ENCODE data around the gene TSC2. TPM values are rescaled to one million over a fixed set of nuclear protein-coding genes. Genes with fewer than 3 reads are reported as not detected.

Gene TSC2
- total and polyA plus RNA-seq, 12 donors: 18.6 to 333 (median 92.6) TPM

DNA sequence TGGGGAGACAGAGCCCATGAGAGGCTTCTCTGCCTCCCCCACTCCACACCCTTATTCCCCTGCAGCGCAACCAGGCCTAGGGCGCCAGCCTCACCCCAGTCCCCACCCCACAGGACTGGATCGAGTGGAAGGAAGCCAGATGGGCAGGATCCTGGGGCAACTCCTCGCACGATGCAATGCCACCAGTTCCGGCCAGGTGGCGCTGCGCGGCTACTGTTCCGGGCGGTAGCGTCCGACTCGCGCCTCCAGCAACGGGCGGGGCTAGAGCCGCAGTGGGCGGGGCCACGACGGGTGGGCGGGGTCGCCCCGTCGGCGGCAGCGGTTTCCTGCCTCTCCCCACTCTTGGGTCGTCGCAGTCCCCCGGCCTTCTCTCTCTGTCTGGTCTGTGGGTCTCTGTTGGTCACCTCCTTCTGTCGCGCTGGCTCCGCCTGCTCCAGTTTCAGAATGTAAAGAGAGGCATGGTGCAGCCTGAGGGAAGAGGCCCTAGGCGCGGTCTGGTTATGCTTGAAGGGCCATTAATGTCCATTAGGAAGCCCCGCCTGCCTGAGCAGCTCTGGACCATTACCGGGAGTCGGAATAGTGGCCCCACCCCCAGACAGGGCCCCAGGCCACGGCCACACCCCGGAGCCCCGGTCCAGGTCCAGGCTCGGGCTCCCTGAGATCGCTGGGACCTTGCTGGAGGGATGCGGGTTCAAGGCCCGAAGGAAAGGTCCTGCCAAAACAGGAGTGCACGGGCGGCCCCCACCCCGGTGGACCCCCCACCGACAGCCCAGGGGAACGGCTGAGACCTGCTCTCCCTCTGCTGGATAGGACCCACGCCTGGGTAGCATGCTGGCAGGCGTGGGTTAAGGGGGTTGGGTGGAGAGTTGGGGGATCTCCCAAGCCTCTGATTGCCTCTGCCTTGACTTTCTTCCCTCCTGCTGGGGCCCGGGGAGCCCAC is 24.4 kb upstream of the TSC2 start:
- H3K9me3 ChIP-seq (replicated peaks in 1 of 3): no peaks in the 10 kb centered on the region
- intact Hi-C loops (cut with DNase I): loop anchor here (2.0 to 5.0 kb wide), 3 partner anchors 59 to 124 kb away; partner anchors contain the start of gene RAB26 (in 1 of the 2)
- DNase-seq: peak; percentile 89 to 96 (median 94)
- peaks cover 14 to 37% of the 10 kb centered on the region in 2 donors for H3K4me1 ChIP-seq (replicated peaks in 1 of 2)
- TF ChIP-seq, protein P1, sequence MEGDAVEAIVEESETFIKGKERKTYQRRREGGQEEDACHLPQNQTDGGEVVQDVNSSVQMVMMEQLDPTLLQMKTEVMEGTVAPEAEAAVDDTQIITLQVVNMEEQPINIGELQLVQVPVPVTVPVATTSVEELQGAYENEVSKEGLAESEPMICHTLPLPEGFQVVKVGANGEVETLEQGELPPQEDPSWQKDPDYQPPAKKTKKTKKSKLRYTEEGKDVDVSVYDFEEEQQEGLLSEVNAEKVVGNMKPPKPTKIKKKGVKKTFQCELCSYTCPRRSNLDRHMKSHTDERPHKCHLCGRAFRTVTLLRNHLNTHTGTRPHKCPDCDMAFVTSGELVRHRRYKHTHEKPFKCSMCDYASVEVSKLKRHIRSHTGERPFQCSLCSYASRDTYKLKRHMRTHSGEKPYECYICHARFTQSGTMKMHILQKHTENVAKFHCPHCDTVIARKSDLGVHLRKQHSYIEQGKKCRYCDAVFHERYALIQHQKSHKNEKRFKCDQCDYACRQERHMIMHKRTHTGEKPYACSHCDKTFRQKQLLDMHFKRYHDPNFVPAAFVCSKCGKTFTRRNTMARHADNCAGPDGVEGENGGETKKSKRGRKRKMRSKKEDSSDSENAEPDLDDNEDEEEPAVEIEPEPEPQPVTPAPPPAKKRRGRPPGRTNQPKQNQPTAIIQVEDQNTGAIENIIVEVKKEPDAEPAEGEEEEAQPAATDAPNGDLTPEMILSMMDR (IDR thresholded peaks at IDR 0.05): peak; percentile 93 to 99 (median 98)
- peak in 1 of 2 donors; percentile 48 for TF ChIP-seq POLR2A (IDR thresholded peaks at IDR 0.05)
- H3K36me3 ChIP-seq (replicated peaks in 1 of 2): no peaks in the 10 kb centered on the region
- peak overlapping the region in 3 of 5 donors; percentile 1 to 66 (median 65) for H3K27ac ChIP-seq
- H3K4me3 ChIP-seq: peak overlapping the region in 2 of 4 donors; percentile 1 to 29
- H3K27me3 ChIP-seq: peaks cover 17% of the 10 kb centered on the region
- WGBS, 4 donors: 13 to 67% (median 22%) methylated on average over 3 to 53 of the region's 53 CpGs

DNA sequence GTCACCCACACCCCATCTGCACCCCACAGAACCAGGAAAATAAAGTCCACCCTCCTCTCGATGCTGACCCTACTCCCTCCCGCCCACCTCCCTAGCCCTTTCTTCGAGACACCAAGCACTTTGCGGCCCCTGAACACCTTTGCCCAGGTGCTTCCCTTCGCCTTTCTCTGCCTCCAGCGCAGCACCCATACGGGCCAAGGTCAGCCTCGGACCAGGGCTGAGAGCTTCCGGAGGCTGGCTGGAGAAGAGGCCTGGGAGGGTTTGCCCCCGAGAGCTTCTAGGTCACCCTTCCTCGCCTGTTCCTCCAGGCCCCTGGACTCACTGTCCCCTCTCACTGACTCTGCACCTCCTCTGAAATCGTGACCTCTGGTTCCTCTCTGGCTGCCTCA is 23.8 kb upstream of the TSC2 start:
- Histone ChIP-seq H3K4me1 (replicated peaks in 1 of 2) (peaks cover 14 to 38% of the 10 kb centered on the region in 2 donors), H3K4me3 (peak overlapping the region in 1 of 4 donors; percentile 29), H3K27ac (peak overlapping the region in 2 of 5 donors; percentile 65 to 66), H3K36me3 (replicated peaks in 1 of 2) (no peaks in the 10 kb centered on the region), H3K27me3 (peaks cover 15% of the 10 kb centered on the region), H3K9me3 (replicated peaks in 1 of 3) (no peaks in the 10 kb centered on the region)
- TF ChIP-seq POLR2A (IDR thresholded peaks at IDR 0.05): no peak
- TF ChIP-seq, protein P1 (IDR thresholded peaks at IDR 0.05): no peak
- 54 to 63% (median 59%) methylated on average over 11 to 12 of the region's 12 CpGs for WGBS, 4 donors
- intact Hi-C loops (cut with DNase I): loop anchor here (5.0 kb wide), 2 partner anchors 58 to 123 kb away; partner anchors contain the start of gene RAB26 (in 1 of the 2)
- DNase-seq: no peak

DNA sequence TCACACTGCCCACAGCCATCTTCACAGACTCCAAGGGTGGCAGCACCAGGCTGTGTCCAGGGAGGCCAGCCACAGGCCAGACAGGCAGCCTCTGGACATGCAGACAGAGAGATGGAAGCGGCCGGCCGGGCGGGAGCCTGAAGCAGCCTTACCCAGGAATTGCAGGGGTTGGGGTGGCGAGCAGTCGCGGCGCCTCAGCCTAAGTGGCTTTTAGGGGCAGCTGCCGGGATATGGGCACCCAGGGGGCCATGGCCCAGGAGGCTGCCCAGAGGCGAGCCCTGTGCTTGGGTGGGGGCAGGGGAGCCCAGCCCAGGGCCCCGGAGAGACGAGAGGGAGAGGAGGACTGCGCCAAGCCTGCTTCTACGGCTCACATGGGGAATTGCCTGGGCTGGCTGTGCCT is 22.5 kb upstream of the TSC2 start:
- TF ChIP-seq POLR2A (IDR thresholded peaks at IDR 0.05): no peak
- TF ChIP-seq, protein P1 (IDR thresholded peaks at IDR 0.05): no peak
- Histone ChIP-seq H3K27ac (no peak overlapping the region), H3K4me1 (replicated peaks in 1 of 2) (peaks cover 14 to 38% of the 10 kb centered on the region in 2 donors), H3K27me3 (peaks cover 3% of the 10 kb centered on the region), H3K9me3 (replicated peaks in 1 of 3) (no peaks in the 10 kb centered on the region), H3K4me3 (no peak overlapping the region), H3K36me3 (replicated peaks in 1 of 2) (no peaks in the 10 kb centered on the region)
- intact Hi-C loops (cut with DNase I): no loop called here
- no peak for DNase-seq
- WGBS, 4 donors: 86 to 94% (median 91%) methylated on average over 2 to 14 of the region's 14 CpGs

DNA sequence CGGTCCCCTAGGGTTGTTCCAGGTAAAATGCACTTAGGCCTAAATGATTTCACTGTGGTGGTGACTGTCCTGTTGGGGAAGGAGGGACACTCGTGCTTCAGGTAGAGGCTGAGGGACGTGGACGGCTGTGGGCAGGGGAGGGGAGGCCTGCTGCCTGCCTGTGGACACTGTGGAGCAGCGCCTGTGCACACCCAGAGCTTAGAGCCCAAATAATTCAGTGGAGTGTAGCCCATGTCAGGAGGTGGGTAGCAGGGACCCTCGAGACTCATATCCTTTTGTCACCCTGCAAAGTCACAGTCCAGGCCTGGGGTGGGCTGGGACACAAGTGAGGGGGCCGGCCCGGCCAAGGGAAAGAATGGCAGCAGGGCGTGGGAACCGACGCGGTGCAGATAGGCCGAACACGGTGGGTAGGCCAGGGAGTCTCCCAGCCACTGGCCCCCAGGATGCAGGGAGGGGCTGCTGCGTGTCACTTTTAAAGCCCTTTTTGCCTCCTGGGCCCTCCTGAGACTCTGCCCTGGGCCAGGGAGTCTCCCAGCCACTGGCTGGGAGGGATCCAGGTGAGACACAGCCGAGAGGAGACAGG is 21.8 kb upstream of the TSC2 start:
- TF ChIP-seq, protein P1 (IDR thresholded peaks at IDR 0.05): no peak
- no peak for TF ChIP-seq POLR2A (IDR thresholded peaks at IDR 0.05)
- Histone ChIP-seq H3K36me3 (replicated peaks in 1 of 2) (no peaks in the 10 kb centered on the region), H3K4me1 (replicated peaks in 1 of 2) (peaks cover 14 to 38% of the 10 kb centered on the region in 2 donors), H3K9me3 (replicated peaks in 1 of 3) (no peaks in the 10 kb centered on the region), H3K4me3 (peak overlapping the region in 1 of 4 donors; percentile 84), H3K27me3 (no peaks in the 10 kb centered on the region), H3K27ac (peak overlapping the region in 2 of 5 donors; percentile 62 to 79)
- intact Hi-C loops (cut with DNase I): no loop called here
- 70 to 85% (median 80%) methylated on average over 15 to 16 of the region's 16 CpGs for WGBS, 4 donors
- no peak for DNase-seq
